PC-9 (cell line): ENCODE results near the gene PROK2. TPM values are rescaled to one million over a fixed set of nuclear protein-coding genes. Genes with fewer than 3 reads are reported as not detected.

Experiments used
- BruUV-seq: library from RNA; stranded (reverse); fragments of 400-500 nt; replicated peaks from 2 replicates; lab custom pipeline; 2021; lab: Mats Ljungman, UMichigan
- CTCF ChIA-PET: fragments of 300-600 bp; sonication (Branson Sonifier 250); formaldehyde crosslinking; loops from one replicate; lab custom pipeline; 2022; ENCODE audit warnings: antibody characterized with exemption; lab: Charles Lee
- POLR2A ChIA-PET: fragments of 300-600 bp; sonication (Branson Sonifier 250); formaldehyde crosslinking; loops from one replicate; lab custom pipeline; 2022; ENCODE audit warnings: antibody characterized with exemption; ENCODE audit not compliant: unreplicated experiment; lab: Charles Lee
- DNase-seq, 2 experiments: peaks; one replicate each; pipeline versions ENCODE4 v3.0.0 to v3.0.0-alpha.2; 2015 to 2022; ENCODE audit warnings: mixed read lengths in 1 of 2
- H2AFZ ChIP-seq: fragments of 200-600 bp; sonication (generic); 2 replicates; pipeline ENCODE4 v1.8.1; 2017; ENCODE audit warnings: antibody characterized with exemption
- H3F3A ChIP-seq: fragments of 200-600 bp; sonication (generic); 2 replicates; pipeline ENCODE4 v1.8.1; 2017; ENCODE audit warnings: antibody characterized with exemption, mild to moderate bottlenecking, low read depth; ENCODE audit not compliant: insufficient read depth
- H3K27ac ChIP-seq: fragments of 200-600 bp; sonication (generic); 2 replicates; pipeline ENCODE4 v1.6.1; 2016; ENCODE audit warnings: mixed run types
- H3K27me3 ChIP-seq: fragments of 200-600 bp; sonication (generic); 2 replicates; pipeline ENCODE4 v1.6.1; 2016; ENCODE audit warnings: low read depth, mixed run types; ENCODE audit not compliant: insufficient read depth
- H3K36me3 ChIP-seq: fragments of 200-600 bp; sonication (generic); 2 replicates; pipeline ENCODE4 v1.6.1; 2016; ENCODE audit warnings: low read depth, mixed run types
- H3K4me1 ChIP-seq: fragments of 200-600 bp; sonication (generic); replicated peaks from 2 replicates; pipeline ENCODE4 v1.6.1; 2016; ENCODE audit warnings: mixed run types; ENCODE audit not compliant: insufficient read depth
- H3K4me2 ChIP-seq: fragments of 200-600 bp; sonication (generic); 2 replicates; pipeline ENCODE4 v1.6.1; 2017; ENCODE audit warnings: mixed run types
- H3K4me3 ChIP-seq: fragments of 200-600 bp; sonication (generic); 2 replicates; pipeline ENCODE4 v1.6.1; 2016; ENCODE audit warnings: mixed run types
- H3K79me2 ChIP-seq: fragments of 200-600 bp; sonication (generic); 2 replicates; pipeline ENCODE4 v1.6.1; 2017; ENCODE audit warnings: low read depth, mixed run types
- H3K9me2 ChIP-seq: fragments of 200-600 bp; sonication (generic); 2 replicates; pipeline ENCODE4 v1.8.1; 2017; ENCODE audit warnings: mild to moderate bottlenecking; ENCODE audit not compliant: insufficient read depth
- H3K9me3 ChIP-seq: fragments of 200-600 bp; sonication (generic); 2 replicates; pipeline ENCODE4 v1.8.1; 2016; ENCODE audit warnings: low read depth; ENCODE audit not compliant: insufficient read depth
- H4K20me1 ChIP-seq: fragments of 200-600 bp; sonication (generic); 2 replicates; pipeline ENCODE4 v1.8.1; 2017; ENCODE audit not compliant: insufficient read depth
- CTCF ChIP-seq: fragments of 200-600 bp; sonication (generic); conservative IDR thresholded peaks from 2 replicates; pipeline ENCODE4 v1.6.1; 2017; ENCODE audit warnings: mixed run types, antibody characterized with exemption, mild to moderate bottlenecking, moderate library complexity
- EZH2 ChIP-seq: fragments of 200-600 bp; sonication (generic); IDR thresholded peaks from 2 replicates; pipeline ENCODE4 v1.8.0; 2017; ENCODE audit warnings: antibody characterized with exemption, low read depth
- intact Hi-C: fragments of 100-400 bp; cut with micrococcal nuclease; formaldehyde crosslinking; loops from one replicate; pipeline ENCODE4 v1.10.0; 2022; ENCODE audit not compliant: unreplicated experiment
- total RNA-seq: library from RNA; stranded (reverse); gene quantifications from 2 replicates; pipeline ENCODE4 v1.2.3, GENCODE V29; 2021

Gene PROK2
- total RNA-seq, 1 experiment from 2014 or later: not detected

- Histone ChIP-seq H3K36me3 (no peaks in the 10 kb centered on the region), H3K4me2 (no peak overlapping the region), H3K79me2 (no peaks in the 10 kb centered on the region), H3K4me1 (no peaks in the 10 kb centered on the region), H3F3A (no peaks in the 10 kb centered on the region), H2AFZ (no peak overlapping the region), H3K27me3 (0 out of 2 replicates have a peak, but pooled peaks cover 3% of the 10 kb centered on the region), H3K9me2 (no peaks in the 10 kb centered on the region), H3K9me3 (no peaks in the 10 kb centered on the region), H3K27ac (no peak overlapping the region), H3K4me3 (no peak overlapping the region), H4K20me1 (no peaks in the 10 kb centered on the region)
- no peak for TF ChIP-seq CTCF
- no peak for TF ChIP-seq EZH2
- no peak for DNase-seq
- intact Hi-C loops: no loop called here
- CTCF ChIA-PET: interaction anchor here (0.7 kb wide), 2 partner anchors 8 to 1186 kb away, joined by 3 to 4 read pairs; no protein-coding TSS in a partner anchor
- POLR2A ChIA-PET: no interaction called here
- BruUV-seq: no TSS peak
Observed at GRCh38 chr3:71732637-71733036, 52.3 kb downstream of the PROK2 start.

DNA sequence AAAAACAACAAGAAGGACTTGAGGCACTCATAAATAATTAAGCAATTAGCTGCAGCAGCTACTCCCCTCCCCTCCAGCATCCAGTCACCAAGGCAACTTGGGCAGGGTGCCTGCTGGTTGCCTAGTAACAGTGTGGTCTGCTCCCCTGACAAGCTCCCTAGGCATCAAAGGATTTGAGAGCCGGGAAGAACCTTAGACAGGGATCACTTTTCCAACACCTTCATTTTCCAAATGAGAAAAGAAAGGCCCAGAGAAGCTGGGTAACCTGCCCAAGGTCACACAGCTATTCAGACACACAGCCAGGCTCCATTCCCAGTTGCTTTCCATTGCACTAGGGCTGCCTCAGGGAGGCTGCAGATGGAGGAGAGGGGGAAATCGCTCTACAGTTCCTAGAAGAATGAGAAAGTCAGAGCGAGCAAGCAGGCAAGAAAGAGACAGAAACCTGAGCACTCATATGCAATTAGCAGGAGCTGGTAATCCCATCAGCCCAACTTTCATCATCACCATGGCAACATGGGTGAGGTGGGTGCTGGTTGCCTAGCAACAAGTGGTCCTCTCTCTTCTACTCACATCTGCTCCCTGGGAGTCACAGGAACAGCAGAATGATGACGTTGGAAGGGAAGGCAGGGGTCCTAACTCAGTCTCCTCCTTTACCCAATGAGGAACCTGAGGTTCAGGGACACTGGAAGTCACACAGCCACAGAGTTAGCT lies 56.2 kb downstream of the PROK2 start:
- no peaks in the 10 kb centered on the region for H3K9me3 ChIP-seq
- DNase-seq: no peak
- peaks cover 10% of the 10 kb centered on the region for H3K27me3 ChIP-seq
- H3K4me1 ChIP-seq: no peaks in the 10 kb centered on the region
- H3F3A ChIP-seq: no peaks in the 10 kb centered on the region
- POLR2A ChIA-PET: no interaction called here
- intact Hi-C loops: no loop called here
- H3K4me2 ChIP-seq: no peak overlapping the region
- H4K20me1 ChIP-seq: no peaks in the 10 kb centered on the region
- CTCF ChIA-PET: interaction anchor here (0.6 kb wide), 1 partner anchor 1253 kb away, joined by 5 read pairs; no protein-coding TSS in a partner anchor
- no peak overlapping the region for H3K27ac ChIP-seq
- no peaks in the 10 kb centered on the region for H3K9me2 ChIP-seq
- no peak overlapping the region for H2AFZ ChIP-seq
- no peaks in the 10 kb centered on the region for H3K79me2 ChIP-seq
- no peak overlapping the region for H3K4me3 ChIP-seq
- H3K36me3 ChIP-seq: no peaks in the 10 kb centered on the region
- TF ChIP-seq EZH2 (no peak), CTCF (no peak)
- no TSS peak for BruUV-seq

DNA sequence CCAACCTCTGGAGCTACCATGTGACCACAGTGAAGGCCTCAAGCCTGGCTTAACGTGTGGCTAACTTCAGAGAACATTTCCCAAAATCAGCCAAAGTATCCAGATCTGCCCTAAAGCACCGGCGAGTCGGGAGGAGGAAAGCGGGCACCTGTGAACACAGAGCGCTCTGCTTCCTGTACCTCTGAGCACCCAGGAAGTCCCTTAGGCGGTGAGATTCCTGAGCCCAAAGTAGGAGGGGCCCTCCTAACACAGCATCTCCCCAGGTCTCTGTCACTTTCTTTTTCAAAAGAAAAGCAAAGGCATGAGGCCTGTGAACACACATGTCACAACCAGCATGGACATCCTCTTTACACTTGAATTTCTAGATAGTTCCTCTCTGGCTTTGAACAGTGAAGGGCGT lies 58.8 kb downstream of the PROK2 start:
- no peak for TF ChIP-seq EZH2
- TF ChIP-seq CTCF: no peak
- Histone ChIP-seq H3K36me3 (no peaks in the 10 kb centered on the region), H3K9me3 (no peaks in the 10 kb centered on the region), H3K9me2 (no peaks in the 10 kb centered on the region), H3F3A (no peaks in the 10 kb centered on the region), H3K4me1 (no peaks in the 10 kb centered on the region), H3K4me3 (no peak overlapping the region), H3K79me2 (no peaks in the 10 kb centered on the region), H3K27me3 (peaks cover 14% of the 10 kb centered on the region), H3K4me2 (no peak overlapping the region), H3K27ac (no peak overlapping the region), H4K20me1 (no peaks in the 10 kb centered on the region), H2AFZ (no peak overlapping the region)
- no peak for DNase-seq
- POLR2A ChIA-PET: no interaction called here
- BruUV-seq: no TSS peak
- CTCF ChIA-PET: no interaction called here
- intact Hi-C loops: no loop called here
